K562 (cell line): ENCODE results near the gene IGF2BP1. TPM values are rescaled to one million over a fixed set of nuclear protein-coding genes. Genes with fewer than 3 reads are reported as not detected.
A peak's percentile ranks its signal among the peaks of the same experiment; 100 is the strongest.

Experiments used
- FUS ChIP-seq: fragments of 200-400 bp; formaldehyde crosslinking; optimal IDR thresholded peaks from 2 replicates; pipeline ENCODE3; 2017; ENCODE audit warnings: low read depth, low read length
- NR1H2 ChIP-seq: sonication (generic); formaldehyde crosslinking; IDR thresholded peaks from 2 replicates; pipeline ENCODE4 v1.4.0; 2020; ENCODE audit warnings: mild to moderate bottlenecking, missing genetic modification reagents
- RB1 ChIP-seq: fragments of 450-650 bp; IDR thresholded peaks from 2 replicates; pipeline ENCODE4 v1.6.1; 2017; ENCODE audit warnings: low read depth, mild to moderate bottlenecking
- SMAD2 ChIP-seq: fragments of 150-350 bp; IDR thresholded peaks from 2 replicates; pipeline ENCODE4 v1.6.1; 2014; ENCODE audit warnings: low read depth, mild to moderate bottlenecking, low read length
- TCF3 ChIP-seq: sonication (generic); formaldehyde crosslinking; IDR thresholded peaks from 2 replicates; pipeline ENCODE4 v1.4.0; 2020; ENCODE audit warnings: mild to moderate bottlenecking, missing genetic modification reagents
- VEZF1 ChIP-seq: fragments of 200-800 bp; sonication (Bioruptor generic); IDR thresholded peaks from 2 replicates; pipeline ENCODE4 v1.6.1; 2017; ENCODE audit warnings: missing genetic modification characterization, missing compliant biosample characterization
- YY1 ChIP-seq, 3 experiments: IDR thresholded peaks; 2 replicates each; pipeline ENCODE4 v1.6.1; 2011; ENCODE audit warnings: low read length in 2 of 3, mild to moderate bottlenecking in 2 of 3, moderate library complexity in 2 of 3, borderline replicate concordance in 1 of 3, control low read depth in 1 of 3, low read depth in 1 of 3; ENCODE audit not compliant: insufficient read depth in 3 of 3, insufficient replicate concordance in 2 of 3, control insufficient read depth in 1 of 3, insufficient read length in 1 of 3; ENCODE audit errors: extremely low read depth in 1 of 3
- ZBTB33 ChIP-seq: sonication (generic); formaldehyde crosslinking; IDR thresholded peaks from 2 replicates; pipeline ENCODE4 v1.8.1; 2023; ENCODE audit warnings: mild to moderate bottlenecking, missing genetic modification reagents
- ZNF407 ChIP-seq: fragments of 450-650 bp; IDR thresholded peaks from 2 replicates; pipeline ENCODE4 v1.6.1; 2016; ENCODE audit warnings: low read depth
- polyA plus RNA-seq, 8 experiments: library from polyadenylated mRNA; depleted of rRNA in 4 of 8; stranded (reverse) in 5 of 8; unstranded in 3 of 8; fragments of >200 nt; fragmentation: Nextera tagmentation in 2 of 8; fragmentation: Illumina TruSeq in 1 of 8; extraction: Ambion mirVana in 2 of 8; extraction: Trizol in 1 of 8; gene quantifications; 2 replicates each; pipeline versions ENCODE4 v1.2.1 to v1.2.3, GENCODE V29; 2011 to 2014; ENCODE audit warnings: inconsistent platforms in 1 of 8, missing spikeins in 1 of 8
- total RNA-seq, 7 experiments: library from RNA; depleted of rRNA in 6 of 7; stranded (reverse); fragments of >200 nt in 6 of 7; fragmentation: Illumina TruSeq in 2 of 7; extraction: Trizol in 2 of 7; gene quantifications; 2 replicates each; pipeline versions ENCODE4 v1.2.1 to v1.2.3, GENCODE V29; 2011 to 2021; ENCODE audit warnings: low replicate concordance in 1 of 7

Gene IGF2BP1
- total and polyA plus RNA-seq, 9 of the 15 experiments (the other 6 are each of a cell fraction or from before 2014, with no cell fraction given): 13.0 to 318 (median 53.6) TPM

GRCh38 chr17:49031965-49032928 is 35.1 kb downstream of the IGF2BP1 start (continued):
- peak; percentile 32; the same call in 1 of the 2 replicates for TF ChIP-seq VEZF1 (CRISPR knock-in tag)
- 0 out of 2 replicates have a peak, but pooled peaks have one; percentile 28 for TF ChIP-seq RB1
- TF ChIP-seq TCF3 (CRISPR knock-in tag): no peak
- no peak for TF ChIP-seq FUS
- no peak for TF ChIP-seq ZNF407
- TF ChIP-seq ZBTB33 (CRISPR knock-in tag): no peak
- TF ChIP-seq YY1 (IDR thresholded peaks at IDR 0.05; ENCODE audit: borderline replicate concordance in 1 of 3, control insufficient read depth in 1 of 3, extremely low read depth in 1 of 3, insufficient read depth in 3 of 3, insufficient read length in 1 of 3, insufficient replicate concordance in 2 of 3, low read depth in 1 of 3, low read length in 2 of 3): peak in 1 of 3 experiments; percentile 42
- TF ChIP-seq SMAD2: no peak
- no peak for TF ChIP-seq NR1H2 (CRISPR knock-in tag)
